NCI-H1092 treated with DMSO at 0.1 percent for 48 hours (cell line): ENCODE measurements around the gene GCNT2.
"Not testable (repeated sequence)": the region's sequence is repeated elsewhere in the genome, so short reads cannot be mapped to it uniquely, and the experiment has no call there.

Source experiments
- DNase-seq: peaks from one replicate; lab custom pipeline; 2025; lab: John Stamatoyannopoulos, UW

The GCNT2 gene

DNA sequence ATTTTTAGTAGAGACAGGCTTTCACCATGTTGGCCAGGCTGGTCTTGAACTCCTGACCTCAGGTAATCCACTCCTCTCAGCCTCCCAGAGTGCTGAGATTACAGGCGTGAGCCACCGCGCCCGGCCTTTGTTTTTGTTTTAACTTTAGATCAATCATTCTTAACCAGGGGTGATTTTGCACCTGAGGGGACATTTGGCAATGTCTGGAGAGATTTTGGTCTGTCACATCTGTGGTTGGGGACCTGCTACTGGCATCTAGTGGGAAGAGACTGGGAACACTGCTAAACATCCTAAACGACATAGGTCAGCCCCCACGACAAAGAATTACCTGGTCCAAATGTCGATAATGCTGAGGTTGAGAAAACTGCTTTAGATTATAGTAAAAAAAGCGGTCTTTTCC lies 91.0 kb downstream of the GCNT2 start:
- DNase-seq = no peak

DNA sequence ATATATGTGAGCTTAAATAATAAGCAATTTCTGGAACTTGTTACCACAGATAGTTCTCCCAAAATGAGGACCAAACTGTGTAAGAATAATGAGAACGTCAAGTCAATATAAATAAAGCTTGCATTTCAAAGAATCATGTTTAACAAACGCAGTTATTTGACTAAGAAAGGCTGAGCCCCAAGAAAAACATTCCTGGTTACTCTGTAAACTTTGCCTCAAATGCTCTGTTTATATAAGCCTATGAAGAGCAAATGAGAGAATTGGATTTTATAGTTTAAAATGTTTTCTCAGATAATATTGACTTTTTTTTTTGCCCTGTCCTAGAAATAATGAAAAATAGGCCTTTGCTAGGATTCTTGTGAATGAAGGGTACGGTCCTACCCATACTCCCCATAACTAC lies 91.9 kb downstream of the GCNT2 start:
- no peak for DNase-seq

DNA sequence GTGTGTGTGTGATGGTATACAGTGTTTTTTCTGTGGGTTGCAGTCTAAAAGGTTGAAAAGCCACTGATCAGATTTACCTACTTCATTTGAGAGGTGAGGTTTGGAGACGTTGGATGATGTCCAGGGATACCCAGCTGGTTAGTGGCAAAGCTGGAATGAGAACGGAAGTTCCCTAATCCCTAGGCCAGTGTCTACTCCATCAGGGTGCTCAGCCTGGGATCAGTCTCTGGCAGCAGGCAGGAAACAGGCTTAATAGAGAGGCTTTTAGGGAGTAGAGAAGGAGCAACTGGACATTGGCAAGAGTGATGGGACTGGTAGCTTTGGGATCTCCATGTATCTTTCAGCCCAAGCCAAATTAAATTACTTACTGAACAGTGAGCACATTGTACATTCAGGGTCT lies 92.6 kb downstream of the GCNT2 start:
- no peak for DNase-seq

DNA sequence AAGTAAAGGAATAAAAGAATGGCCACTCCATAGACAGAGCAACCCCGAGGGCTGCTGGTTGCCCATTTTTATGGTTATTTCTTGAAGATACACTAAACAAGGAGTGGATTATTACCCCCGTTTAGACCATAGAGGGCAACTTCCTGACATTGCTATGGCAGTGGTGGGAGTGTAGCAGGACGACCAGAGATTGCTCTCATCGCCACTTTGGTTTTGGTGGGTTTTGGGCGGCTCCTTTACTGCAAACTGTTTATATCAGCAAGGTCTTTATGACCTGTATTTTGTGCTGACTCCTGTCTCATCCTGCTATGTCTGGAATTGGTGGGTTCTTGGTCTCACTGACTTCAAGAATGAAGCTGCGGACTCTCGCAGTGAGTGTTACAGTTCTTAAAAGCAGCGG lies 94.5 kb downstream of the GCNT2 start:
- DNase-seq = no peak

DNA sequence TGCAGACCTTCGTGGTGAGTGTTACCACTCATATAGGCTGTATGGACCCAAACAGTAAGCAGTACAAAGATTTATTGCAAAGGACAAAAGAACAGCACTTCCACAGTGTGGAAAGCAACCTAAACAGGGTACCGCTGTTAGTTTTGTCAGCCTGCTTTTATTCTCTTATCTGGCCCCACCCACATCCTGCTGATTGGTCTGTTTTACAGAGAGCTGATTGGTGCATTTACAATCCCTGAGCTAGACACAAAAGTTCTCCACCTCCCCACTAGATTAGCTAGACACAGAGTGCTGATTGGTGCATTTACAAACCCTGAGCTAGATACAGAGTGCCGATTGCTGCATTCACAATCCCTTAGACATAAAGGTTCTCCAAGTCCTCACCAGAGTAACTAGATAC lies 95.1 kb downstream of the GCNT2 start:
- not testable (repeated sequence) for DNase-seq

DNA sequence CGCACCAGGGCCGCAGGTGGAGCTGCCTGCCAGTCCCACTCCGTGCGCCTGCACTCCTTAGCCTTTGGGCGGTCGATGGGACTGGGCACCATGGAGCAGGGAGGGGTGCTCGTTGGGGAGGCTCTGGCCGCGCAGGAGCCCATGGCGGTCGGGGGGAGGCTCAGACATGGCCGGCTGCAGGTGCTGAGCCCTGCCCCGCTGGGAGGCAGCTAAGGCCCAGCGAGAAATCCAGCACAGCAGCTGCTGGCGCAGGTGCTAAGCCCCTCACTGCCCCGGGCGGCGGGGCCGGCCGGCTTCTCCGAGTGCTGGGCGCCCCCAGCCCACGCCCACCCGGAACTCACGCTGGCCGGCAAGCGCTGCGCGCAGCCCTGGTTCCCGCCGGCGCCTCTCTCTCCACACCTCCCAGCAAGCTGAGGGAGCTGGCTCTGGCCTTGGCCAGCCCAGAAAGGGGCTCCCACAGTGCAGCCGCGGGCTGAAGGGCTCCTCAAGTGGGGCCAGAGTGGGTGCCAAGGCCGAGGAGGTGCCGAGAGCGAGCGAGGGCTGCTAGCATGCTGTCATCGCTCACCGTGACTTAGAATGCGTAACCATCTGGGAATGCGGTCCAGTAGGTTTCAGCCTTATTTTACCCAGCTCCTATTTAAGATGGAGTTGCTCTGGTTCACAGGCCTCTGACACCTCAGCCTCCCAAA lies 96.0 kb downstream of the GCNT2 start:
- DNase-seq = no peak

DNA sequence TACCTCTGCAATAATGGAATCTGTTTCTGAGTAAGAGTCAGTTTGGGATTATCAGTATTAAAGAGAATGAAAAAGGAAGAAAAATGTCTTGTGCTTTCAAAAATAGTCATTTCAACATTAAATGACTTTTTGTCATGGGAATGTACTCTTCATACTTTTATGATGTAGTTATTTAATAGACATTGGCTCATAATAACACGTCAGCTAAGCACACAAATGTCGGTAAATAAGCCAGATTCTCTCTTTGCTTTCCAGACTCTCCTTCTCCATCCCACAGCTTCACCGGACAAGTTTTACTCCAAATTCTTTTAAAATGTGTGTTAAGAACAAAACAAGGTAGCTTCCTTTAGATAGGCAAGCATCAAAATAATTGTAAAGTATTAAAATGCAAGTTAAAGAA lies 97.3 kb downstream of the GCNT2 start:
- no peak for DNase-seq

DNA sequence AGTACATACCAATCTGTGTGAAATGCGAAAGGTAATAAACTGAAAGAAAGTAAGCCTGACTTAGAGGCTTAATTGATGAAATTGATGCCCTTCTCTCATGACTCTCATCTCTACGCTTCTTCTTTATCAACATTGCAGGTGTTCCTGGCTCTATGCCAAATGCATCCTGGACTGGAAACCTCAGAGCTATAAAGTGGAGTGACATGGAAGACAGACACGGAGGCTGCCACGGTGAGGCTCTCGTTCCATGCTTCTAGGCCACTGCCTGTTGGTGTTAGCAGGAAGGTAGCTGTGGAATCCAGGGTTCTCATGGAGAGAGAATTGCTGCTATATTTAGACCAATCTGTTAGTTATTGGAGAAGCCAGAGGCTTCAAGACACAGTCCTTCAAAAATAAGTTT lies 100.1 kb downstream of the GCNT2 start:
- DNase-seq = no peak

DNA sequence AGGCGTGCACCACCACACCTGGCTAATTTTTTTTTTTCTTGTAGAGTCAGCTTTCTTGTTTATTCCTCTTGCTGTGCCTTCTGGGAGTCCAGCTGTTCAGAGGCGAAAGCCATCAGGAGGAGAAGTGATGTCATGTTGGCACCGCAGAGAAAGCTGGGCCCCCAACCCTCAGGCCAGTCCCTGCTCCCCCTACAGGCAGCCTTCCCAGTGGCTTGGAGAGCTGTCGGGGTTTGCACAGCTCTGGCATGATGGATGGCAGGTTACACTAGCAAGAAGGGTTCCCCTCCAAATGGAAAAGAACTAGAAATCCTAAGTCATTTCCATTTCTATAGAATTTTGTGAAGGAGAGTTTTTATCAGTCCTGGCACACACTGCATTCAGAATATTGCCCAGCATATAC lies 100.7 kb downstream of the GCNT2 start:
- DNase-seq = no peak

DNA sequence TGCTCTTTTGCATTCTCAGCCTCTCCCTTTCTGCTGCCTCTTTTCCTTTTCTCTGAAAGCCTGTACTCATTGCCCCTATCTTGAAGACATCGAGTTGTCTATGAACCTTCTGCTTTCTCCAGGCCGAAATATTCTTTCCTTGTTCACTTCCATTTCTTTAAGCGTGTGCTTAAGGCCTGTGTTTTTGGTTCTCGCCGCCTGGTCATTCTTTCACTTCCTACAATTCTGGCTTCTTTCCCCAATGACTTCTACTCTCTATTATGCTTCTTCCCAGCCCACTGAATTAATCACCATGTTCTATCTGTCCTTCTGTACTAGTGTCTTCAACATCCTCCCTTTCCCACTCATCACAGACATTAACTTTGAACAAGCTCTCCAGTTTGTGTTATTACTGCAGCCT lies 103.7 kb downstream of the GCNT2 start:
- DNase-seq = no peak

DNA sequence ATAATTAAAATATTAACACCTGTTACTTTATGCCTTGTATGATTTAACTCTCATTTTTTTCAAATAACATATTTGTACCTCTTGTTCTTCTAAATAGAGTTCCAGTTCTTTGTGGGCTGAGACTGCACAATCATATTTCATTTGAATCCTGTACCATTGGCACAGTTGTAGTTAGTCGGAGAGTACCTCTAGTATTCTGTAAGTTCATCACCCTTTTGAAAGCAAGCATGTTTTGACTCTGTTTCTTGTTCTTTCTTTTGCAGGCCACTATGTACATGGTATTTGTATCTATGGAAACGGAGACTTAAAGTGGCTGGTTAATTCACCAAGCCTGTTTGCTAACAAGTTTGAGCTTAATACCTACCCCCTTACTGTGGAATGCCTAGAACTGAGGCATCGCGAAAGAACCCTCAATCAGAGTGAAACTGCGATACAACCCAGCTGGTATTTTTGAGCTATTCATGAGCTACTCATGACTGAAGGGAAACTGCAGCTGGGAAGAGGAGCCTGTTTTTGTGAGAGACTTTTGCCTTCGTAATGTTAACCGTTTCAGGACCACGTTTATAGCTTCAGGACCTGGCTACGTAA lies 105.1 kb downstream of the GCNT2 start:
- no peak for DNase-seq

DNA sequence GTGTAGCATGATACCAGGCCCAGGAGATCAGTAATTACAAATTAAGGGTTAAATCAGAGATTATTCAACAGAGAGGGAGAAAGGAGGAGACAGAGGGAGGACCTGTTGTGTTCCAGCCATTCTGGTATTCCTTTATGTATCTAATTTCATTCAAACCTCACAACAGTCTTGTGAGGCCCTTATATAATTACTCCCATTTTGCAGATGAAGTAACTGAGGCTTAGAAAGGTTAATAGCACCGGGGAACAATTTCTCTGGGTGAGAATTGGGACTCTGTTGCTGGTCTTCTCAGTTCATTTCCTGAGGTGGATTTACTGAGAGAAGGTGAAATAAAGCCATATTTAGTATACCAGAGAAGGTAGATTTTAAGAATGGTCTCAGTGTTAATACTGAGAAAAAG lies 106.6 kb downstream of the GCNT2 start:
- no peak for DNase-seq

DNA sequence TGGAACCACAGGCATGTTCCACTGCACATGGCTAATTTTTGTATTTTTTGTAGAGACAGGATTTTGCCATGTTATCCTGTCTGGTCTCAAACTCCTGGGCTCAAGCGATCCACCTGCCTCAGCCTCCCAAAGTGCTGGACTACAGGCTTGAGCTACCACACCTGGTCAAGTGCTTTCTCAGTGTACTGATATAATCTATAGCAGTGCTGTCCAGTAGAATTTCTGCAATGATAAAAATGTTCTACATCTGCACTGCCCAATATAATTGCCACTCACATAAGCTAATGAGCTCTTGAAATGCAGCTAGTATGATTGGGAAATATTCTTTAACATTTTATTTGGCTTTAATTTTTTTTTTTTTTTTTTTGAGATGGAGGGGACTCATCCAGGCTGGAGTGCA lies 109.0 kb downstream of the GCNT2 start:
- no peak for DNase-seq

DNA sequence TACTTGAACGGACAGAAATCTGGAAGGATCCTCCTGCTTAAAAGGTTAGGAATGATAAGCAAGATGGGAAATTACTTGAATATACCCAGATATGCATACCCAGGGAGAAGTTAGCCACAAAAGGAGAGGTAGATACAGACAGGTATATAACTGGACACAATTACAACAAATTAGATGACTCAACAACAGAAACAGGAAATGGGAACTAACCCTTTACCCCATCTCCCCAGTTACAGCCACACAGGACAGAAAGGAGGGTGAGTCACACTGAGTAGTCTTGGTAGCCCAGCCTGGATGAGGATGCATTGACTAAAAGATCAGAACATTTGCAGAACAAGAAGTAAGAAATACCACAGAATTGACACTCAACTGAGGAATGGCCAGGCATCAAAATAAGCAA lies 112.1 kb downstream of the GCNT2 start:
- no peak for DNase-seq

DNA sequence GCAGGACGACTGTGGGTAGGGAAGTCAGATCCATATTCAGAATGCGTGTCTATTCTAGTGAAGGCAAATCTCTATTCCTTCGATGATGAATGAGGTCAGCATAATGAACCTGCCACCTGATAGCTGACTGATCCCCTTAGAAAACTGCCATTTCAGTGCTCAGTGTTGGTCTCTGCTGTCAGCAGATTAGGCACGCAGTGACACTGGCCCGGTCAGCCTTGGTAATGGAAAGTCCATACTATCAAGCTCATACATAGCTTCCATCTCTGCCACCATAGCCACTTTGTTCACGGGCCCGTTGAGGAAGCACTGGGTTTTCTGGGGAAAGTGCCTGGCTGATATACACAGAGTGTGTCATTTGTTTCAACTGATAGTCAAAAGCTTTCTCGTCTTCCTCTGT lies 119.3 kb downstream of the GCNT2 start:
- no peak for DNase-seq

DNA sequence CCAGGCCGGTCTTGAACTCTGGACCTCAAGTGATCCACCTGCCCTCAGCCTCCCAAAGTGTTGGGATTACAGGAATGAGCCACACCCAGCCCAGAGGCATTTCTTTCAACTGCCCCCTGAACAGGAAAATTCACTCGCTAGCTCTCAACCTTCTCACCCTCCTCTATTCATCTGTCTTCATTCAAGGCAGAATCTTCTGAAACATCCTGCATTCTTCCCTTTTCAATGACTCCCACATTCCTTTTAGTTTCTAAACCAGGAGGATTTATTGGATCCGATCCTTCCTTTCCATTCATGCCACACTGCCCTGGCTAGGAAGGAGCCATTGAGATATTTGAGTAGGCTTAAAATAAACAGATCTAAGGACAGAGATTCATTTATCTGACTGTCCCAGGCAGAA lies 120.4 kb downstream of the GCNT2 start:
- DNase-seq = no peak

DNA sequence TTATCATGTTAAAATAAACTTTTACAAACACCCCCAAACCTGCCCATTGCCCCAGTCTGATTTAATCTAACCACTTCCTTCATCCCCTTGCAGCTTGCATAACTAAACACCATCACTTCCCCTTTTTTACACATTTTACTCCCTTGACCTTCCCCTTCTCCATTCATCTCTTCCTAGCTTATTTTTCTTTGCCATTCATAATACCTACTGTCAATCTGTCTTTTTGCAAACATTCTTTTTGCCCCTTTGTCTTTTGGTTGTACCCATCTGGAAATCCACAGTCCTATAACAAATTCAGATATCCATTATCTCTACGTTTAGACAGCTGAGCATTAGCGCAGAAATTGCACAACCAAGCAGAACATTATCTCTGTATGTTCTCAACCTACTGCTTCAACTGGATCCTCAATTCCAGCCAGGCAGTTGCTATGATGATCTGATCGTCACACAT lies 122.1 kb downstream of the GCNT2 start:
- no peak for DNase-seq

DNA sequence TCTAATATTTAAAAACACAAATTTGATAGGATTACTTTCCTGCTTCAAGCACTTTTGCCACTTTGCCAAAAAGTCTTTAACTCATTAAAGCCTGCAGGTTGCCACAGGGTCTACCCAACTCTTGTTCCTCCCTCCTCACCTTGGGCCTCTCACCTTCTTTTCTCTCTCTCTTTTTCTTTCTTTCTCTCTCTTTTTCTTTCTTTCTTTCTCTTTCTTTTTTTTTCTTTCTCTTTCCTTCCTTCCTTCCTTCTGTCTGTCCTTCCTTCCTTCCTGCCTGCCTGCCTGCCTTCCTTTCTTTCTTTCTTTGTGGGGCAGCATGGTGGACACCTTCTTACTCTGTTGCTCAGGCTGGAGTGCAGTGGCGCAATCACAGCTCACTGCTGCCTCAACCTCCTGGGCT lies 123.1 kb downstream of the GCNT2 start:
- no peak for DNase-seq

DNA sequence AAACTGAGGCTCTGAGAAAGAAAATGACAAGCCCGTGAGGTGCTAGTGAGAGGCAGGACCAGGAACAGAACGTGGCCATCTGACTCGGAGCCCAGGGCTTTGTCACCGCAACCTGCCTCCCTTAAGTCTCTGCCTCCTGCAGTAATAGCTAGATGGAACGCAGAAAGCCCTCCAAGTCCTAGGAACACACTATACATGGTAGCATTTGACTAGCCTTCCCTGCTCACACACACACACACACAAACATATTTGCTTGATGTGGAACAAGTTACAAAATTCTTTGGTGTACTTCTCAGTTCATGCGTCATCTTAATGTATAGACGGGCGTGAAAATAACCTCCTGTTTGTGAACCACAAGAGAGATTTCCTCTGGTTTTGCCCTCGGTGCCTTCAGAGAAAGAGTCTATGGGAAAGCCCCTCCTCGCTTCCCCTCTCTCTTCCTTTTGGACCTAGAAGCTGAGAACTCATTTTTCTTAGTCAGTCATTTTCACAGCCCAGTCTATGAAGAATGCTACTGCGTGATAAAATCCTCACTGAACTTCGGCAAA lies 134.4 kb downstream of the GCNT2 start:
- DNase-seq = no peak

DNA sequence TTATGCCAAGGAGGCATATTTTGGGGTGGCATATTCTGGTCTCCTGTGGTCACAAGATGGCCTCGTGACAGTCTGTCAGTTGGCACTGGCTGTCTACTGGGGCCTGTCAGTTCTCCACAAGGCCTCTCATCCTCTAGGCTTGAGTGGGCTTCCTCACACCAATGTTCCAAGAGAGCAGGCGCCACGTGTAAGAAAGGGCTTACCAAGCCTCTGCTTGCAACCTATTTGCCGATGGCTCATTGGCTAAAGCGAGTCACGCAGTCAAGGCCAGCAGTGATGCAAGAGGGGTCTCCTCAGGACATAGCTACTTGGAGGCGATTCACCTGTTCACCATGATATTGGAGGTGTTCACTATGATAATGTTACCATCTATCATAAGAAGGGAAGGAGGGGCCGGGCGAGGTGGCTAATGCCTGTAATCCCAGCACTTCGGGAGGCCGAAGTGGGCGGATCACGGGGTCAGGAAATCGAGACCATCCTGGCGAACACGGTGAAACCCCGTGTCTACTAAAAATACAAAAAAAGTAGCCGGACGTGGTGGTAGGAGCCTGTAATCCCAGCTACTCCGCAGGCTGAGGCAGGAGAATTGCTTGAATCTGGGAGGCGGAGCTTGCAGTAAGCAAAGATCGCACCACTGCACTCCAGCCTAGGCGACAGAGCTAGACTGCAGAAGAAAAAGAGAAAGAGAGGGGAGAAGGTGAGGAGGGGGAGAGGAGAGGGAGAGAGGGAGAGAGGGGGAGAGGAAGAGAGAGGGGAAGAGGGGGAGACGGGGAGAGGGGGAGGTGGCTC lies 138.0 kb downstream of the GCNT2 start:
- DNase-seq = no peak

DNA sequence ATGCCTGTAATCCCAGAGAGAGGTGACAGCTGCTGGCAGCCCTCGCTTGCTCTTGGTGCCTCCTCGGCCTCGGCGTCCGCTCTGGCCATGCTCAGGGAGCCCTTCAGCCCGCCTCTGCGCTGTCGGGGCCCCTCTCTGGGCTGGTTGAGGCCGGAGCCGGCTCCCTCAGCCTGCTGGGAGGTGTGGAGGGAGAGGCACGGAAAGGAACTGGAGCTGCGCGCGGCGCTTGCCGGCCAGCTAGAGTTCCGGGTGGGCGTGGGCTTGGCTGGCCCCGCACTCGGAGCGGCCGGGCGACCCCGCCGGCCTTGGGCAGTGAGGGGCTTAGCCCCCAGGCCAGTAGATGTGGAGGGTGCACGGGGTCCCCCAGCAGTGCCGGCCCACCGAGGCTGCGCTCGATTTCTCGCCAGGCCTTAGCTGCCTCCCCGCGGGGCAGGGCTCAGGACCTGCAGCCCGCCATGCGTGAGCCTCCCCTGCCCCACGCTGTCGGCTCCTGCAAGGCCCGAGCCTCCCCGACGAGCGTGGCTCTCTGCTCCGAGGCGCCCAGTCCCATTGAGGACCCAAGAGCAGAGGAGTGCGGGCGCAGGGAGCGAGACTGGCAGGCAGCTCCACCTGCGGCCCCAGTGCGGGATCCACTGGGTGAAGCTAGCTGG lies 138.7 kb downstream of the GCNT2 start:
- DNase-seq = no peak

DNA sequence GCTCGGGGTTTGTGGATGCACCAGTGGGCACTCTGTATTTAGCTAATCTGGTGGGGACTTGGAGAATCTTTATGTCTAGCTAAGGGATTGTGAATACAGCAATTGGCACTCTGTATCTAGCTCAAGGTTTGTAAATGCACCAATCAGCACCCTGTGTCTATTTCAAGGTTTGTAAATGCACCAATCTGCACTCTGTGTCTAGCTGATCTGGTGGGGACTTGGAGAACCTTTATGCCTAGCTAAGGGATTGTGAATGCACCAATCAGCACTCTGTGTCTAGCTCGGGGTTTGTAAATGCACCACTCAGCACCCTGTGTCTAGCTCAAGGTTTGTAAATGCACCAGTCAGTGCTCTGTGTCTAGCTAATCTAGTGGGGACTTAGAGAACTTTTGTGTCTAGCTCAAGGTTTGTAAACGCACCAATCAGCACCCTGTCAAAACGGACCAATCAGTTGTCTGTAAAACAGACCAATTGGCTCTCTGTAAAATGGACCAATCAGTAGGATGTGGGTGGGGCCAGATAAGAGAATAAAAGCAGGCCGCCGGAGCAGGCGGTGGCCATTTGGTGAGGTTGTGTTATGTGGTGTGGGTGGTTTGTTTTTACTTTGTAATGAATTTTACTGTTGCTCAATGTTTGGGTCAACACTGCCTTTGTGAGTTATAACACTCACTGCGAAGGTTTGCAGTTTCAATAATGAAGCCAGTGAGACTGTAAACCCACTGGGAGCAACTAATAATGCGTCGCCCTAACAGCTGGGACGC lies 139.5 kb downstream of the GCNT2 start:
- DNase-seq = not testable (repeated sequence)
